B cell (primary cell): ENCODE results near the gene BLACAT1. TPM values are rescaled to one million over a fixed set of nuclear protein-coding genes. Genes with fewer than 3 reads are reported as not detected.
A peak's percentile ranks its signal among the peaks of the same experiment; 100 is the strongest.

ENCODE experiments used
- ATAC-seq: fragments of 200-7000 bp; cut with Tn5 transposase; one replicate; pipeline ENCODE4 v1.10.0; 2021; ENCODE audit warnings: low read depth, mild to moderate bottlenecking, moderate number of reproducible peaks, moderate library complexity
- CTCF ChIA-PET: fragments of 350-600 bp; sonication (Branson Sonifier 250); formaldehyde crosslinking; loops from one replicate; lab custom pipeline; 2021; ENCODE audit warnings: antibody characterized with exemption, inconsistent platforms; lab: Charles Lee
- POLR2A ChIA-PET: fragments of 350-600 bp; sonication (Branson Sonifier 250); formaldehyde crosslinking; loops from one replicate; lab custom pipeline; 2021; ENCODE audit warnings: antibody characterized with exemption; lab: Charles Lee
- DNase-seq: peaks from one replicate; pipeline ENCODE4 v3.0.0; 2013
- H2AFZ ChIP-seq: 2 replicates; pipeline ENCODE4 v1.6.1; 2012; ENCODE audit warnings: mild to moderate bottlenecking, low read depth, low read length; ENCODE audit not compliant: insufficient read depth, poor library complexity, severe bottlenecking
- H3K27ac ChIP-seq, 2 donors: 1 replicate in 1 of 2; 2 replicates in 1 of 2; pipeline ENCODE4 v1.5.1; 2012 to 2013; ENCODE audit warnings: low read length in 2 of 2, mild to moderate bottlenecking in 2 of 2, moderate library complexity in 1 of 2
- H3K27me3 ChIP-seq, 4 experiments: fragments of 200-600 bp in 1 of 4; sonication (generic) in 1 of 4; replicated peaks in 1 of 4; 1 replicate in 2 of 4; 2 replicates in 2 of 4; pipeline versions ENCODE4 v1.6.1 to v1.7.0; 2013 to 2016; ENCODE audit warnings: low read length in 3 of 4, mild to moderate bottlenecking in 2 of 4, mixed read lengths in 1 of 4, moderate library complexity in 1 of 4; ENCODE audit not compliant: insufficient read depth in 4 of 4, control insufficient read depth in 3 of 4; ENCODE audit errors: control extremely low read depth in 1 of 4
- H3K36me3 ChIP-seq, 2 experiments: replicated peaks in 1 of 2; 1 replicate in 1 of 2; 2 replicates in 1 of 2; pipeline versions ENCODE4 v1.6.1 to v1.7.1; 2013; ENCODE audit warnings: low read length in 1 of 2; ENCODE audit not compliant: insufficient read depth in 2 of 2, control insufficient read depth in 1 of 2; ENCODE audit errors: control extremely low read depth in 1 of 2, extremely low read depth in 1 of 2
- H3K4me1 ChIP-seq, 2 donors: fragments of 200-600 bp in 1 of 2; sonication (generic) in 1 of 2; 1 replicate in 1 of 2; 2 replicates in 1 of 2; pipeline versions ENCODE4 v1.5.1 to v1.6.1; 2013 to 2017; ENCODE audit warnings: low read length in 2 of 2; ENCODE audit not compliant: control insufficient read depth in 2 of 2, insufficient read depth in 2 of 2
- H3K4me2 ChIP-seq: replicated peaks from 2 replicates; pipeline ENCODE3; 2012; ENCODE audit warnings: mild to moderate bottlenecking, low read depth, low read length; ENCODE audit not compliant: poor library complexity, severe bottlenecking
- H3K4me3 ChIP-seq, 5 experiments: fragments of 200-600 bp in 1 of 5; sonication (generic) in 1 of 5; 1 replicate in 3 of 5; 2 replicates in 2 of 5; pipeline versions ENCODE4 v1.5.1 to v1.7.0; 2011 to 2016; ENCODE audit warnings: low read length in 4 of 5, mild to moderate bottlenecking in 4 of 5, low read depth in 2 of 5, control low read depth in 1 of 5, moderate library complexity in 1 of 5; ENCODE audit not compliant: insufficient read depth in 1 of 5; ENCODE audit errors: control extremely low read depth in 1 of 5, extremely low read depth in 1 of 5
- H3K79me2 ChIP-seq: fragments of 200-600 bp; sonication (generic); one replicate; pipeline ENCODE4 v1.6.0; 2016; ENCODE audit warnings: low read length; ENCODE audit not compliant: control insufficient read depth, insufficient read depth
- H3K9ac ChIP-seq: fragments of 200-600 bp; sonication (generic); 2 replicates; pipeline ENCODE4 v1.6.1; 2017; ENCODE audit warnings: mild to moderate bottlenecking, low read length, moderate library complexity
- H3K9me3 ChIP-seq, 3 donors: one replicate each; pipeline versions ENCODE4 v1.6.1 to v1.7.1; 2013; ENCODE audit warnings: low read length in 2 of 3; ENCODE audit not compliant: control insufficient read depth in 2 of 3, insufficient read depth in 1 of 3; ENCODE audit errors: control extremely low read depth in 1 of 3
- H4K20me1 ChIP-seq: 2 replicates; pipeline ENCODE4 v1.6.0; 2012; ENCODE audit warnings: mild to moderate bottlenecking, low read length; ENCODE audit not compliant: insufficient read depth, control insufficient read depth, poor library complexity, severe bottlenecking
- H3K27ac Mint-ChIP-seq: one replicate; pipeline ENCODE4 v1.8.0; 2021; ENCODE audit warnings: mixed read lengths
- H3K27me3 Mint-ChIP-seq: one replicate; pipeline ENCODE4 v1.8.0; 2021; ENCODE audit warnings: mixed read lengths
- H3K4me1 Mint-ChIP-seq: one replicate; pipeline ENCODE4 v1.8.0; 2021; ENCODE audit warnings: mixed read lengths
- H3K4me3 Mint-ChIP-seq: one replicate; pipeline ENCODE4 v1.8.0; 2021; ENCODE audit warnings: mixed read lengths
- H3K9me3 Mint-ChIP-seq: one replicate; pipeline ENCODE4 v1.8.0; 2022; ENCODE audit warnings: mixed read lengths; ENCODE audit not compliant: insufficient read depth
- EZH2 ChIP-seq: IDR thresholded peaks from 2 replicates; pipeline ENCODE4 v1.6.1; 2012; ENCODE audit warnings: borderline replicate concordance, low read depth, mild to moderate bottlenecking, moderate library complexity, low read length; ENCODE audit not compliant: insufficient read depth, poor library complexity, severe bottlenecking
- WGBS: methylation state at CpG from one replicate; pipeline ENCODE4 v1.1.5; 2013; ENCODE audit warnings: missing lambda C conversion rate; ENCODE audit not compliant: insufficient coverage; 5-methylcytosine and 5-hydroxymethylcytosine counted together
- intact Hi-C: fragments of 100-400 bp; cut with micrococcal nuclease; formaldehyde crosslinking; loops from one replicate; pipeline ENCODE4 v1.10.0; 2022
- polyA plus RNA-seq: library from polyadenylated mRNA; depleted of rRNA; stranded (reverse); fragments of >200 nt; gene quantifications from 2 replicates; pipeline ENCODE4 v1.2.3, GENCODE V29; 2012
- total RNA-seq, 2 donors: library from RNA; stranded (reverse); fragments of 120-200 nt in 1 of 2; gene quantifications; 1 replicate in 1 of 2; 2 replicates in 1 of 2; pipeline versions ENCODE4 v1.2.3 to v1.2.4, GENCODE V29; 2013 to 2022
- TF ChIP-seq, protein P1 (sequence below): fragments of 200-600 bp; IDR thresholded peaks from one replicate; pipeline ENCODE4 v1.8.0; 2022; ENCODE audit warnings: antibody characterized with exemption, mild to moderate bottlenecking

The BLACAT1 gene
- total and polyA plus RNA-seq, 2 donors (not counting 1 experiment from before 2014, with no cell fraction given) = 0.03 TPM; not detected in 1

DNA sequence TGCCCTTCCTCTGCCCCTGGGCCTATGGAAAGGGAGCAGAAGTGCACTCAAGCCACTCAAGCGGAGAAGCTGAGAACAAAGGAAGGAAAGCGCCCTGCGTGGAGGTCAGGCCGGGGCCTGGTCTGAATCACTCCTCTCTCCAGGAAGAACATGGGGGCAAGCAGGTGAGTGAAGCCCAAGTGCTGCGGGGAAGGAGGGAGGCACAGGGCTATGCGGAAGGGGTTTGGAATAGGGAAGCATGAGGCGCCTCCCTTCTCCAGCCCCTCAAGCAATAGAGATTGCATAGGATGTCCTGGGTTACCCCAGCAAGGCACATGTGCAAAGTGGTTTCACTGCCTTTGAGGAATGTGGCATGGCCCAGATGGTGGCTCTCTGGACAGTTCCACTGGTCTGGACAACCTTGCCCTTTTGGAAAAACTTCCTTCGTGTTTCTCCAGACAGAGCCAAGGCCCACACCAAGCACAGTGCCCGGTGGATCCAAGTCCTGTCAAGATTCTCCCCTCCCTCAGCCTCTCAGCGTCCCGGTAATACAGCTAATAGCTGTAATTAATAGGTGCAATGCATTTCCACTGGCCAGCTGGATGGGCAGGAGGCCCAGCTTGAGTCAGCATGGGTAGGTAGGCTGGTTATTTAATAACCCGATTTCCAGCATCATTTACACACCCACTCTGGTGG, 13.7 kb downstream of the BLACAT1 start:
- no peak for DNase-seq
- H3K27ac ChIP-seq = no peak overlapping the region
- H3K79me2 ChIP-seq = no peaks in the 10 kb centered on the region
- peaks cover 44 to 51% of the 10 kb centered on the region in 2 donors for H3K4me1 ChIP-seq
- no peaks in the 10 kb centered on the region for H3K36me3 ChIP-seq
- H2AFZ ChIP-seq = no peak overlapping the region
- Mint-ChIP-seq H3K4me3 (peak overlapping the region; percentile 80), H3K27me3 (peaks cover 6% of the 10 kb centered on the region), H3K27ac (no peak overlapping the region), H3K9me3 (no peaks in the 10 kb centered on the region), H3K4me1 (peaks cover 50% of the 10 kb centered on the region)
- no peak for ATAC-seq
- H3K9me3 ChIP-seq = peaks cover 0 to 9% (median 0%) of the 10 kb centered on the region in 3 donors
- H3K9ac ChIP-seq = no peak overlapping the region
- POLR2A ChIA-PET = no interaction called here
- peak overlapping the region; percentile 75 for H3K4me2 ChIP-seq
- 96% methylated on average over 4 of the region's 12 CpGs for WGBS
- intact Hi-C loops = no loop called here
- TF ChIP-seq, protein P1, sequence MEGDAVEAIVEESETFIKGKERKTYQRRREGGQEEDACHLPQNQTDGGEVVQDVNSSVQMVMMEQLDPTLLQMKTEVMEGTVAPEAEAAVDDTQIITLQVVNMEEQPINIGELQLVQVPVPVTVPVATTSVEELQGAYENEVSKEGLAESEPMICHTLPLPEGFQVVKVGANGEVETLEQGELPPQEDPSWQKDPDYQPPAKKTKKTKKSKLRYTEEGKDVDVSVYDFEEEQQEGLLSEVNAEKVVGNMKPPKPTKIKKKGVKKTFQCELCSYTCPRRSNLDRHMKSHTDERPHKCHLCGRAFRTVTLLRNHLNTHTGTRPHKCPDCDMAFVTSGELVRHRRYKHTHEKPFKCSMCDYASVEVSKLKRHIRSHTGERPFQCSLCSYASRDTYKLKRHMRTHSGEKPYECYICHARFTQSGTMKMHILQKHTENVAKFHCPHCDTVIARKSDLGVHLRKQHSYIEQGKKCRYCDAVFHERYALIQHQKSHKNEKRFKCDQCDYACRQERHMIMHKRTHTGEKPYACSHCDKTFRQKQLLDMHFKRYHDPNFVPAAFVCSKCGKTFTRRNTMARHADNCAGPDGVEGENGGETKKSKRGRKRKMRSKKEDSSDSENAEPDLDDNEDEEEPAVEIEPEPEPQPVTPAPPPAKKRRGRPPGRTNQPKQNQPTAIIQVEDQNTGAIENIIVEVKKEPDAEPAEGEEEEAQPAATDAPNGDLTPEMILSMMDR = no peak
- no peak for TF ChIP-seq EZH2
- CTCF ChIA-PET = interaction anchor here (0.6 to 17.1 kb wide), 7 partner anchors 11 to 108 kb away, joined by 3 to 134 read pairs (median 6); partner anchors contain the start of gene BLACAT1
- H4K20me1 ChIP-seq = no peaks in the 10 kb centered on the region
- peaks cover 0 to 11% (median 2%) of the 10 kb centered on the region in 4 experiments for H3K27me3 ChIP-seq
- H3K4me3 ChIP-seq = no peak overlapping the region

DNA sequence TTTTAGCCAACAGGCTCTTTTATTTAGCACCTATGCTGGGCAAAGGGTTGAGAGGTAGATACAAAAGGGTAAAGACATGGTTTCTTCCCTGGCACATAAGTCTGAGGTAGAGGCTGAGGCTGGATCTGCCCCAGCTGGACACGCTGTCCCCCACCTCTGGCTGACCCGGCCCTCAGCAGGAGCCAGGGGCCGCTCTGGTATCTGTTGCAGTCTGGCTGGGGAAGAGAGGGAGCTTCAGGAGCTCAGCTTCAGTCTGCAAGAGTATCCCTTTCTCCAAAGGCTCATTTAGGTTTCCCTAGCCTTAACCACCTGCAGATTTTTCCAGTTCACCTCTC, 14.2 kb downstream of the BLACAT1 start:
- DNase-seq = no peak
- Histone ChIP-seq H3K4me1 (peaks cover 44 to 51% of the 10 kb centered on the region in 2 donors), H3K9me3 (peaks cover 0 to 9% (median 0%) of the 10 kb centered on the region in 3 donors), H3K4me2 (peak overlapping the region; percentile 75), H3K79me2 (no peaks in the 10 kb centered on the region), H4K20me1 (no peaks in the 10 kb centered on the region), H3K4me3 (peak overlapping the region in 1 of 5 experiments; percentile 47), H3K36me3 (no peaks in the 10 kb centered on the region), H3K27me3 (peaks cover 0 to 11% (median 2%) of the 10 kb centered on the region in 4 experiments), H2AFZ (no peak overlapping the region), H3K27ac (peak overlapping the region in 1 of 2 donors; percentile 37), H3K9ac (peak overlapping the region; percentile 37)
- 82% methylated on average over 2 of the region's 3 CpGs for WGBS
- peaks cover 5% of the 10 kb centered on the region for H3K27me3 Mint-ChIP-seq
- ChIA-PET POLR2A (interaction anchor here (0.7 kb wide), 1 partner anchor 8 kb away, joined by 3 read pairs; no protein-coding TSS in a partner anchor), CTCF (interaction anchor here (1.0 to 17.1 kb wide), 9 partner anchors 11 to 167 kb away, joined by 3 to 134 read pairs (median 6); partner anchors contain the start of gene BLACAT1)
- H3K27ac Mint-ChIP-seq = peak overlapping the region; percentile 84
- ATAC-seq = no peak
- intact Hi-C loops = no loop called here
- no peaks in the 10 kb centered on the region for H3K9me3 Mint-ChIP-seq
- H3K4me3 Mint-ChIP-seq = peak overlapping the region; percentile 80
- TF ChIP-seq EZH2 = no peak
- TF ChIP-seq, protein P1 = no peak
- H3K4me1 Mint-ChIP-seq = peaks cover 55% of the 10 kb centered on the region
